Head of caudate nucleus (tissue), 42 donors: ENCODE data around the gene RFXANK.
"Not testable (repeated sequence)": the region's sequence is repeated elsewhere in the genome, so short reads cannot be mapped to it uniquely, and the experiment has no call there.

Experiments
- DNase-seq, 42 donors: peaks; one replicate each; pipeline versions ENCODE4 v3.0.0 to v3.0.0-alpha.2; 2020 to 2021; ENCODE audit warnings: mixed read lengths in 7 of 42
- intact Hi-C: fragments of 100-400 bp; cut with DNase I; formaldehyde crosslinking; loops from one replicate; pipeline ENCODE4 v1.15.0; 2022

Gene RFXANK

GRCh38 chr19:19203012-19203856, 11.2 kb downstream of the RFXANK start, which contains the start of gene NR2C2AP:
Gene NR2C2AP (minus strand): TSS chr19:19203414. CDS start chr19:19203060, 354 bp downstream.
- intact Hi-C loops: no loop called here
- peak; percentile 84 to 96 (median 93) for DNase-seq

GRCh38 chr19:19204181-19204580, 12.1 kb downstream of the RFXANK start:
- no peak for DNase-seq
- intact Hi-C loops: no loop called here

- intact Hi-C loops: no loop called here
- DNase-seq: peak in 33 of 42 donors; percentile 30 to 82 (median 59)
Observed at GRCh38 chr19:19205416-19206410, 13.7 kb downstream of the RFXANK start.

- no peak for DNase-seq
- intact Hi-C loops: no loop called here
Observed at GRCh38 chr19:19206938-19207337, 14.9 kb downstream of the RFXANK start.

GRCh38 chr19:19207637-19208572, 15.8 kb downstream of the RFXANK start:
- intact Hi-C loops: no loop called here
- DNase-seq: peak in 36 of 42 donors; percentile 20 to 86 (median 57)

- intact Hi-C loops: no loop called here
- DNase-seq: no peak
Observed at GRCh38 chr19:19209372-19209771, 17.3 kb downstream of the RFXANK start.

- peak in 36 of 42 donors; percentile 39 to 78 (median 60) for DNase-seq
- intact Hi-C loops: no loop called here
Observed at GRCh38 chr19:19211499-19212420, 19.7 kb downstream of the RFXANK start, which contains the start of gene NCAN. Gene NCAN (plus strand): TSS chr19:19211958. CDS start chr19:19216954, 4,996 bp downstream.

GRCh38 chr19:19212916-19213315, 20.9 kb downstream of the RFXANK start:
- no peak for DNase-seq
- intact Hi-C loops: no loop called here

- peak in 4 of 42 donors; percentile 18 to 62 (median 30) for DNase-seq
- intact Hi-C loops: no loop called here
Observed at GRCh38 chr19:19213426-19214158, 21.5 kb downstream of the RFXANK start.

GRCh38 chr19:19214159-19214490, 22.1 kb downstream of the RFXANK start:
- DNase-seq: peak in 40 of 42 donors; percentile 30 to 87 (median 66)
- intact Hi-C loops: no loop called here

- intact Hi-C loops: no loop called here
- DNase-seq: no peak
Observed at GRCh38 chr19:19214892-19215291, 22.8 kb downstream of the RFXANK start.

- intact Hi-C loops: no loop called here
- no peak for DNase-seq
Observed at GRCh38 chr19:19215792-19216191, 23.7 kb downstream of the RFXANK start.

- DNase-seq: peak in 11 of 42 donors; percentile 33 to 76 (median 53)
- intact Hi-C loops: no loop called here
Observed at GRCh38 chr19:19217099-19217498, 25.0 kb downstream of the RFXANK start.

GRCh38 chr19:19218911-19219310, 26.9 kb downstream of the RFXANK start:
- intact Hi-C loops: no loop called here
- DNase-seq: no peak

- DNase-seq, intact Hi-C loops: not testable (repeated sequence)
Observed at GRCh38 chr19:19221000-19221399, 28.9 kb downstream of the RFXANK start.

- DNase-seq: peak in 2 of 42 donors; percentile 57
- intact Hi-C loops: no loop called here
Observed at GRCh38 chr19:19223060-19223459, 31.0 kb downstream of the RFXANK start.

GRCh38 chr19:19223636-19224035, 31.6 kb downstream of the RFXANK start:
- intact Hi-C loops: no loop called here
- DNase-seq: no peak
